SU-DHL-6 (cell line): ENCODE data around the gene PIEZO1.

ENCODE experiments used
- H2AFZ ChIP-seq: fragments of 200-600 bp; sonication (generic); 2 replicates; pipeline ENCODE4 v1.6.1; 2014; ENCODE audit warnings: low read depth, mild to moderate bottlenecking, moderate library complexity, mixed read lengths, antibody characterized with exemption, low read length; ENCODE audit not compliant: severe bottlenecking
- H3F3A ChIP-seq: fragments of 200-600 bp; shearing (Covaris generic); 2 replicates; pipeline ENCODE4 v1.6.0; 2016; ENCODE audit warnings: antibody characterized with exemption, mild to moderate bottlenecking; ENCODE audit not compliant: insufficient read depth
- H3K27ac ChIP-seq: fragments of 200-600 bp; sonication (generic); 2 replicates; pipeline ENCODE4 v1.5.1; 2016; ENCODE audit warnings: low read depth, mild to moderate bottlenecking, low read length, moderate library complexity, mixed read lengths
- H3K27me3 ChIP-seq: fragments of 200-600 bp; sonication (generic), shearing (Covaris generic); 2 replicates; pipeline ENCODE4 v1.6.0; 2014; ENCODE audit warnings: mild to moderate bottlenecking, low read length
- H3K36me3 ChIP-seq: fragments of 200-600 bp; sonication (generic); 2 replicates; pipeline ENCODE4 v1.6.1; 2014; ENCODE audit warnings: mild to moderate bottlenecking, low read length, mixed read lengths
- H3K4me2 ChIP-seq: fragments of 300-600, 200-600 bp; shearing (Covaris generic), sonication (generic); 2 replicates; pipeline ENCODE4 v1.6.0; 2014; ENCODE audit warnings: low read length, low read depth, mild to moderate bottlenecking; ENCODE audit not compliant: poor library complexity, severe bottlenecking
- H3K4me3 ChIP-seq: fragments of 200-600 bp; sonication (generic); 2 replicates; pipeline ENCODE4 v1.5.1; 2014; ENCODE audit warnings: antibody characterized with exemption, low read length, mild to moderate bottlenecking, mixed read lengths; ENCODE audit not compliant: insufficient read depth, poor library complexity, severe bottlenecking
- H3K79me2 ChIP-seq: fragments of 200-600 bp; sonication (generic); 2 replicates; pipeline ENCODE4 v1.6.1; 2014; ENCODE audit warnings: mild to moderate bottlenecking, low read length, moderate library complexity; ENCODE audit not compliant: insufficient read depth
- H3K9ac ChIP-seq: fragments of 200-600 bp; sonication (generic); 2 replicates; pipeline ENCODE4 v1.7.0; 2014; ENCODE audit warnings: mild to moderate bottlenecking, low read length
- H3K9me2 ChIP-seq: fragments of 200-600 bp; sonication (generic); replicated peaks from 2 replicates; pipeline ENCODE4 v1.6.1; 2014; ENCODE audit warnings: low read length; ENCODE audit not compliant: insufficient read depth
- H3K9me3 ChIP-seq: fragments of 200-600 bp; sonication (generic); 2 replicates; pipeline ENCODE4 v1.6.1; 2014; ENCODE audit warnings: low read length, mixed read lengths; ENCODE audit not compliant: insufficient read depth
- H4K20me1 ChIP-seq: fragments of 200-600 bp; sonication (generic); 2 replicates; pipeline ENCODE4 v1.6.1; 2014; ENCODE audit warnings: low read depth, mild to moderate bottlenecking, antibody characterized with exemption, low read length, moderate library complexity, mixed read lengths
- CTCF ChIP-seq: fragments of 200-600 bp; sonication (generic); IDR thresholded peaks from one replicate; pipeline ENCODE4 v1.5.1; 2017; ENCODE audit warnings: antibody characterized with exemption, mild to moderate bottlenecking, low read length, moderate library complexity; ENCODE audit not compliant: insufficient read depth, poor library complexity, severe bottlenecking
- EZH2phosphoT487 ChIP-seq: fragments of 200-600 bp; sonication (generic), shearing (Covaris generic); conservative IDR thresholded peaks from 2 replicates; pipeline ENCODE4 v1.6.1; 2018; ENCODE audit warnings: mild to moderate bottlenecking, antibody characterized with exemption, low read length, moderate library complexity, mixed read lengths

The PIEZO1 gene

GRCh38 chr16:88693420-88694177 is 91.4 kb downstream of the PIEZO1 start:
- H3K27ac ChIP-seq = no peak overlapping the region
- H3K27me3 ChIP-seq = no peaks in the 10 kb centered on the region
- H3K9ac ChIP-seq = no peak overlapping the region
- H3K4me2 ChIP-seq = no peak overlapping the region
- no peaks in the 10 kb centered on the region for H3K36me3 ChIP-seq
- no peaks in the 10 kb centered on the region for H4K20me1 ChIP-seq
- H3F3A ChIP-seq = no peaks in the 10 kb centered on the region
- H3K4me3 ChIP-seq = no peak overlapping the region
- H3K9me2 ChIP-seq = no peaks in the 10 kb centered on the region
- H3K79me2 ChIP-seq = no peaks in the 10 kb centered on the region
- no peaks in the 10 kb centered on the region for H3K9me3 ChIP-seq
- TF ChIP-seq EZH2phosphoT487 = no peak
- TF ChIP-seq CTCF = no peak
- H2AFZ ChIP-seq = no peak overlapping the region

- Histone ChIP-seq H3K9me3 (no peaks in the 10 kb centered on the region), H3K4me3 (no peak overlapping the region), H4K20me1 (no peaks in the 10 kb centered on the region), H3K9ac (no peak overlapping the region), H3F3A (no peaks in the 10 kb centered on the region), H3K4me2 (no peak overlapping the region), H3K79me2 (no peaks in the 10 kb centered on the region), H3K9me2 (no peaks in the 10 kb centered on the region), H3K36me3 (no peaks in the 10 kb centered on the region), H3K27ac (no peak overlapping the region), H2AFZ (no peak overlapping the region), H3K27me3 (no peaks in the 10 kb centered on the region)
- TF ChIP-seq CTCF (no peak), EZH2phosphoT487 (no peak)
Measured at GRCh38 chr16:88692861-88693260, 92.2 kb downstream of the PIEZO1 start.

- TF ChIP-seq EZH2phosphoT487 = no peak
- no peak for TF ChIP-seq CTCF
Measured at GRCh38 chr16:88691924-88692560, 93.0 kb downstream of the PIEZO1 start.

More at GRCh38 chr16:88691924-88692560, 93.0 kb downstream of the PIEZO1 start:
- no peaks in the 10 kb centered on the region for H4K20me1 ChIP-seq
- H3K36me3 ChIP-seq = no peaks in the 10 kb centered on the region
- H3K4me3 ChIP-seq = no peak overlapping the region
- H3K9ac ChIP-seq = no peak overlapping the region
- no peaks in the 10 kb centered on the region for H3K9me3 ChIP-seq
- no peaks in the 10 kb centered on the region for H3F3A ChIP-seq
- H3K27ac ChIP-seq = no peak overlapping the region
- no peaks in the 10 kb centered on the region for H3K27me3 ChIP-seq
- no peak overlapping the region for H2AFZ ChIP-seq
- no peak overlapping the region for H3K4me2 ChIP-seq
- H3K9me2 ChIP-seq = no peaks in the 10 kb centered on the region
- H3K79me2 ChIP-seq = no peaks in the 10 kb centered on the region
